Naive thymus-derived CD4-positive, alpha-beta T cell (primary cell): ENCODE measurements around the gene ADAM23. TPM values are rescaled to one million over a fixed set of nuclear protein-coding genes. Genes with fewer than 3 reads are reported as not detected.

Experiments
- ATAC-seq: fragments of 150-1000 bp; cut with Tn5 transposase; 2 replicates; pipeline ENCODE4 v1.10.0; 2021; ENCODE audit warnings: mild to moderate bottlenecking, moderate library complexity
- CTCF ChIA-PET: fragments of 350-600 bp; sonication (Branson Sonifier 250); formaldehyde crosslinking; loops from one replicate; lab custom pipeline; 2021; ENCODE audit warnings: antibody characterized with exemption; lab: Charles Lee
- POLR2A ChIA-PET: fragments of 350-600 bp; sonication (Branson Sonifier 250); formaldehyde crosslinking; loops from one replicate; lab custom pipeline; 2021; ENCODE audit warnings: antibody characterized with exemption, inconsistent platforms; lab: Charles Lee
- DNase-seq, 9 donors: peaks; one replicate each; pipeline versions ENCODE4 v3.0.0 to v3.0.0-alpha.2; 2020 to 2022; ENCODE audit warnings: mixed read lengths in 1 of 9
- H3K27ac ChIP-seq: one replicate; pipeline ENCODE4 v1.7.0; 2013; ENCODE audit warnings: mild to moderate bottlenecking, low read depth, low read length, moderate library complexity
- H3K27me3 ChIP-seq, 2 donors: one replicate each; pipeline ENCODE4 v1.7.0; 2013; ENCODE audit warnings: low read length in 2 of 2, mild to moderate bottlenecking in 2 of 2, moderate library complexity in 2 of 2; ENCODE audit not compliant: control insufficient read depth in 2 of 2, insufficient read depth in 2 of 2
- H3K36me3 ChIP-seq, 3 experiments: 1 replicate in 2 of 3; 2 replicates in 1 of 3; pipeline ENCODE4 v1.7.0; 2013; ENCODE audit warnings: low read length in 3 of 3, mild to moderate bottlenecking in 3 of 3, moderate library complexity in 1 of 3; ENCODE audit not compliant: insufficient read depth in 3 of 3, control insufficient read depth in 2 of 3
- H3K4me1 ChIP-seq, 2 donors: one replicate each; pipeline ENCODE4 v1.7.0; 2013; ENCODE audit warnings: low read length in 2 of 2, mild to moderate bottlenecking in 2 of 2, moderate library complexity in 1 of 2; ENCODE audit not compliant: control insufficient read depth in 2 of 2, insufficient read depth in 2 of 2
- H3K4me3 ChIP-seq: 2 replicates; pipeline ENCODE4 v1.7.0; 2013; ENCODE audit warnings: mild to moderate bottlenecking, low read length
- H3K9me3 ChIP-seq, 3 experiments: 1 replicate in 2 of 3; 2 replicates in 1 of 3; pipeline ENCODE4 v1.7.0; 2013; ENCODE audit warnings: low read length in 3 of 3; ENCODE audit not compliant: control insufficient read depth in 2 of 3
- H3K27ac Mint-ChIP-seq, 9 donors: one replicate each; pipeline ENCODE4 v1.8.0; 2020 to 2022; ENCODE audit warnings: mixed read lengths in 9 of 9, mild to moderate bottlenecking in 8 of 9, moderate library complexity in 5 of 9, inconsistent platforms in 2 of 9
- H3K27me3 Mint-ChIP-seq, 5 donors: one replicate each; pipeline ENCODE4 v1.8.0; 2021 to 2022; ENCODE audit warnings: mixed read lengths in 5 of 5, mild to moderate bottlenecking in 1 of 5
- H3K36me3 Mint-ChIP-seq, 5 donors: one replicate each; pipeline ENCODE4 v1.8.0; 2020 to 2022; ENCODE audit warnings: mixed read lengths in 5 of 5, mild to moderate bottlenecking in 3 of 5, inconsistent platforms in 1 of 5
- H3K4me1 Mint-ChIP-seq, 7 donors: one replicate each; pipeline ENCODE4 v1.8.0; 2020 to 2022; ENCODE audit warnings: mixed read lengths in 7 of 7, mild to moderate bottlenecking in 3 of 7, inconsistent platforms in 1 of 7
- H3K4me3 Mint-ChIP-seq, 10 donors: one replicate each; pipeline ENCODE4 v1.8.0; 2020 to 2022; ENCODE audit warnings: mild to moderate bottlenecking in 10 of 10, mixed read lengths in 10 of 10, moderate library complexity in 6 of 10, inconsistent platforms in 2 of 10
- H3K9me3 Mint-ChIP-seq, 11 donors: one replicate each; pipeline ENCODE4 v1.8.0; 2020 to 2022; ENCODE audit warnings: mixed read lengths in 11 of 11, mild to moderate bottlenecking in 4 of 11, inconsistent platforms in 1 of 11, moderate library complexity in 1 of 11
- intact Hi-C, 2 donors: fragments of 100-400 bp; cut with micrococcal nuclease; formaldehyde crosslinking; loops; one replicate each; pipeline ENCODE4 v1.15.1; 2023
- polyA plus RNA-seq, 2 donors: library from polyadenylated mRNA; unstranded; fragments of 300-500 nt; fragmentation: Illumina TruSeq; gene quantifications; one replicate each; pipeline ENCODE4 v1.2.3, GENCODE V29; 2021
- total RNA-seq, 6 experiments: library from RNA in 5 of 6; stranded (reverse) in 5 of 6; gene quantifications; 1 replicate in 5 of 6; 2 replicates in 1 of 6; pipeline ENCODE4 v1.2.3 and lab custom pipeline; 2021 to 2026

Gene ADAM23
- total and polyA plus RNA-seq, 7 experiments from 2014 or later: 0.22 to 5.6 (median 1.2) TPM

DNA sequence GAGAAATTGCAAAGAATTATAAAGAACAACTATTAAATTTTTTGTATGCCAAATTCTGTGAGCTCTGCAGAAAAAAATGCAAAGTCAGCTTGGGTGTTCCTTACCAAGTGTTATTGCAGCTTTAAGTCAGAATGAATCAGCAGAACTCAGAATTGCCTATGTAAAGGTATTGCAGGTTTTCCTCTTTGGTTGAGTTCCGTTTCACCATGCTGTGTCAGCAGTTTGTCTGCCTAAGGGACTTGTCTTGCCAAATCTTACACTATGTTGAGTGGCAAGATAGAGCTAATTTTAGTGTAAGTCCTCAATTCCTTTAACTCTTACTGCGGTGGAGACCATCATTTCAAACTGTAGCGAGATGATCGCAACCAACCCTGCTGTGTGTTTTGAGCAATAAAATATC is 38.8 kb downstream of the ADAM23 start:
- Mint-ChIP-seq H3K27ac (no peak overlapping the region), H3K4me3 (no peak overlapping the region), H3K36me3 (peaks cover 0 to 3% (median 0%) of the 10 kb centered on the region in 5 donors), H3K9me3 (peaks cover 0 to 11% (median 0%) of the 10 kb centered on the region in 11 donors), H3K4me1 (no peaks in the 10 kb centered on the region), H3K27me3 (peaks cover 12 to 28% (median 22%) of the 10 kb centered on the region in 5 donors)
- ChIA-PET POLR2A (no interaction called here), CTCF (no interaction called here)
- Histone ChIP-seq H3K4me1 (no peaks in the 10 kb centered on the region), H3K9me3 (no peaks in the 10 kb centered on the region), H3K4me3 (no peak overlapping the region), H3K36me3 (no peaks in the 10 kb centered on the region), H3K27me3 (no peaks in the 10 kb centered on the region), H3K27ac (no peak overlapping the region)
- ATAC-seq (no peak), DNase-seq (no peak)
- intact Hi-C loops: no loop called here

DNA sequence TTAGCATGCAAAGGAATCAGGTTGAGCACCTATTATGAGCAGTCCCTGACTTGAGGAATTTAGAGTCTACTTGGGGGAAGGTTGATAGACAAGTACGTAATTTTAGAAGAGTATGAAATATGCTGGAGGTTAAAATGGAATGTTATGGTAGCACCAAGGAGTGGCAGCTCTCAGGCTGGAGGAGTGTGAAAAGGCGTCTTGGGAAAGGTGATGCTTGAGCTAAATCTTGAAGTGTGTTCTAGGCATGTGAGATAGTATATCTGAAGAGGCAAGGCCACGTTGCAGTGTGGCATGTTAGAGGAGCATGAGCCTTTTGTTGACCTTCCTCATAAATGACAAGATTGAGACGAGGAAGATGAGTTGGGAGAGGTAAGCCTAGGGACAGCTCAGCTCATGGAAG is 39.3 kb downstream of the ADAM23 start:
- H3K4me3 Mint-ChIP-seq: no peak overlapping the region
- intact Hi-C loops: no loop called here
- Histone ChIP-seq H3K9me3 (no peaks in the 10 kb centered on the region), H3K27ac (no peak overlapping the region), H3K36me3 (no peaks in the 10 kb centered on the region), H3K4me3 (no peak overlapping the region), H3K4me1 (no peaks in the 10 kb centered on the region), H3K27me3 (no peaks in the 10 kb centered on the region)
- DNase-seq: no peak
- no peak for ATAC-seq
- ChIA-PET CTCF (no interaction called here), POLR2A (no interaction called here)
- no peak overlapping the region for H3K27ac Mint-ChIP-seq
- peaks cover 12 to 28% (median 18%) of the 10 kb centered on the region in 5 donors for H3K27me3 Mint-ChIP-seq
- no peaks in the 10 kb centered on the region for H3K4me1 Mint-ChIP-seq
- H3K36me3 Mint-ChIP-seq: peaks cover 0 to 3% (median 0%) of the 10 kb centered on the region in 5 donors
- peaks cover 0 to 11% (median 0%) of the 10 kb centered on the region in 11 donors for H3K9me3 Mint-ChIP-seq

DNA sequence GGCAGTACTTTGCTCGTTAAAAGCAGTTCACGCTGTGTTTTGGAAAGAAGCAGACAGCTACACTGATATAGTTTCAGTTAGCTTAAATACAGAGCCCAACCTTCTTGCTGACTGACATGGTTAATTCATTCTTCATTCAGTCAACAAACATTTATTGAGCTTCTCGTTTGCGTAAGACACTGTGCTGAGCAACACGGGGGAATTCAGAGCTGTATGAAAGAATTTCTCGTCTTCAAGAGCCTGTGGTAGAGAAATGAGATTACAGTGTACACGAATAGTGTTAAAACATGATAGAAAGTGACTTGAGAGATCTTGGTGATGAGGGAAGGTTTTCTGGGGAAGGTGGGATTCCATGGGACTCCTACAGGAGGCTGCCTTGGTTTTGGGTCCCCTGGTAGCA is 44.7 kb downstream of the ADAM23 start:
- no peaks in the 10 kb centered on the region for H3K27me3 ChIP-seq
- H3K4me3 ChIP-seq: no peak overlapping the region
- ATAC-seq (no peak), DNase-seq (no peak)
- peaks cover 0 to 16% (median 3%) of the 10 kb centered on the region in 11 donors for H3K9me3 Mint-ChIP-seq
- intact Hi-C loops: no loop called here
- no peak overlapping the region for H3K27ac ChIP-seq
- CTCF ChIA-PET: no interaction called here
- peaks cover 0 to 3% (median 0%) of the 10 kb centered on the region in 7 donors for H3K4me1 Mint-ChIP-seq
- H3K4me3 Mint-ChIP-seq: no peak overlapping the region
- POLR2A ChIA-PET: no interaction called here
- H3K27ac Mint-ChIP-seq: no peak overlapping the region
- H3K4me1 ChIP-seq: no peaks in the 10 kb centered on the region
- no peaks in the 10 kb centered on the region for H3K9me3 ChIP-seq
- peaks cover 0 to 3% (median 0%) of the 10 kb centered on the region in 5 donors for H3K36me3 Mint-ChIP-seq
- H3K36me3 ChIP-seq: no peaks in the 10 kb centered on the region
- peaks cover 8 to 43% (median 15%) of the 10 kb centered on the region in 5 donors for H3K27me3 Mint-ChIP-seq

DNA sequence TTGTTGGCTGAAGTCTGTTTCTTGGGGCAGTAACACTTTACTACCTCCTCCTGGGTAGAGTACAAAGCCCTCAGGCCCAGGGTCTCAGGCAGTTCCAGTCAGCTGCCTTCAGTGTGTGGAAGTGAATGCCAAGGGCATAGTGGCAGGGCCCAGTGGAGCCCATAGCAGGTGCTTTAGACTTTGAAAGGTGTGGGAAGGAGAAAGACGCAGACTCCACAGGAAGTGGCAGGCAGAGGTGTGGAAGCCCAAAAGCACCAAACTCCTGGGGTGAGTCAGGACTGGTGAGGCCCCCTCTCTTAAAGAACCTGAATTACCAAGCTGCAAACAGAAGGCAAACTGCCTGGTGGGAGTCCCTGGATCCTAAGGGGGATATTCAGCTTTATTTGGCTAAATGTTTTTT is 45.3 kb downstream of the ADAM23 start:
- Mint-ChIP-seq H3K27ac (no peak overlapping the region), H3K27me3 (peaks cover 8 to 46% (median 15%) of the 10 kb centered on the region in 5 donors), H3K4me3 (no peak overlapping the region), H3K9me3 (peaks cover 0 to 16% (median 3%) of the 10 kb centered on the region in 11 donors), H3K4me1 (peaks cover 0 to 3% (median 0%) of the 10 kb centered on the region in 7 donors), H3K36me3 (peaks cover 0 to 3% (median 0%) of the 10 kb centered on the region in 5 donors)
- intact Hi-C loops: no loop called here
- DNase-seq (no peak), ATAC-seq (peak; percentile 20)
- CTCF ChIA-PET: no interaction called here
- H3K9me3 ChIP-seq: no peaks in the 10 kb centered on the region
- no peak overlapping the region for H3K4me3 ChIP-seq
- no peaks in the 10 kb centered on the region for H3K36me3 ChIP-seq
- POLR2A ChIA-PET: no interaction called here
- H3K4me1 ChIP-seq: no peaks in the 10 kb centered on the region
- no peak overlapping the region for H3K27ac ChIP-seq
- H3K27me3 ChIP-seq: no peaks in the 10 kb centered on the region

DNA sequence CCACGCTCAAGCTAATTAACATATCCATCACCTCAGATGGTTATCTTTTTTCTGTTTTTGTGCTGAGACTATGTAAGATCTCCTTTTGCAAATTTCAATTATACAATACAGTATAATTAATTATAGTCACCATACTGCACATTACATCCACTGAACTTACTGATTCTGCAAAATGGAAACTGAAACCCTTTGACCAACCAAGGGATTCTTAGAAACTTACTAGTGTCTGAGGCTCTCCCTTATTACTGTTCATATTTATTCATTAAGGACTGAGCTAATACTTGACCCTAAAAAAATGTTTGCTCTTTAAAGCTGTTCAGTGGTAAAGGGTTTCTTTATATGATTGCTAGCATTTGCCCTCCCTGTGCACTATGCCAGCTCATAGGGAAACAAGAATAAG is 50.7 kb downstream of the ADAM23 start:
- H3K9me3 ChIP-seq: no peaks in the 10 kb centered on the region
- no peak overlapping the region for H3K27ac ChIP-seq
- ATAC-seq: no peak
- POLR2A ChIA-PET: no interaction called here
- H3K4me3 ChIP-seq: no peak overlapping the region
- H3K9me3 Mint-ChIP-seq: peaks cover 0 to 13% (median 7%) of the 10 kb centered on the region in 11 donors
- H3K4me1 ChIP-seq: no peaks in the 10 kb centered on the region
- H3K27me3 ChIP-seq: no peaks in the 10 kb centered on the region
- intact Hi-C loops: no loop called here
- H3K36me3 Mint-ChIP-seq: peaks cover 0 to 6% (median 0%) of the 10 kb centered on the region in 5 donors
- H3K4me1 Mint-ChIP-seq: no peaks in the 10 kb centered on the region
- CTCF ChIA-PET: no interaction called here
- no peak overlapping the region for H3K4me3 Mint-ChIP-seq
- no peak overlapping the region for H3K27ac Mint-ChIP-seq
- H3K36me3 ChIP-seq: no peaks in the 10 kb centered on the region
- DNase-seq: no peak
- peaks cover 7 to 21% (median 10%) of the 10 kb centered on the region in 5 donors for H3K27me3 Mint-ChIP-seq

DNA sequence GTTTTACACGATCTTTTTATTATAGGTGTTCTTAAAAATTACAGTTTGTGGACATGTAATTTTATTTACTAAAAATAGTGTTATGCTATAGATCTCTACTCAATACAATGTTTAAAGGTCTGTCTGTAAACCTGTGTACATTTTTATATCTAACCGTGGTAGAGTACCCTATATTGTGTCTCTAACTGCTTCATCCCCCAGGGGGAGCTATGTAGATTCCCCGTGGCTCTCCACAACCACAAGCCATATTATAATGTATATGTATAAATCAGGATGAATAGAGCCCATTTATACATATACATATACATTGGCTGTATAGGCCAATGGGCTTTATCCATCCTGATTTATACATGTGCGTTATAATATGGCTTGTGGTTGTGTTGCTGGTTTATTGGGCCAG is 59.4 kb downstream of the ADAM23 start:
- no peak for ATAC-seq
- no peak for DNase-seq
- Histone ChIP-seq H3K9me3 (no peaks in the 10 kb centered on the region), H3K4me1 (no peaks in the 10 kb centered on the region), H3K27ac (no peak overlapping the region), H3K36me3 (no peaks in the 10 kb centered on the region), H3K4me3 (no peak overlapping the region), H3K27me3 (no peaks in the 10 kb centered on the region)
- Mint-ChIP-seq H3K4me3 (no peak overlapping the region), H3K4me1 (peaks cover 0 to 8% (median 0%) of the 10 kb centered on the region in 7 donors), H3K9me3 (peaks cover 0 to 2% (median 0%) of the 10 kb centered on the region in 11 donors), H3K27ac (no peak overlapping the region), H3K36me3 (no peaks in the 10 kb centered on the region), H3K27me3 (peaks cover 4 to 9% (median 7%) of the 10 kb centered on the region in 5 donors)
- ChIA-PET CTCF (no interaction called here), POLR2A (interaction anchor here (1.1 kb wide), 1 partner anchor 111 kb away, joined by 4 read pairs; no protein-coding TSS in a partner anchor)
- intact Hi-C loops: loop anchor here in 1 of 2 donors (1.0 kb wide), 1 partner anchor 57 kb away; no protein-coding TSS in a partner anchor

DNA sequence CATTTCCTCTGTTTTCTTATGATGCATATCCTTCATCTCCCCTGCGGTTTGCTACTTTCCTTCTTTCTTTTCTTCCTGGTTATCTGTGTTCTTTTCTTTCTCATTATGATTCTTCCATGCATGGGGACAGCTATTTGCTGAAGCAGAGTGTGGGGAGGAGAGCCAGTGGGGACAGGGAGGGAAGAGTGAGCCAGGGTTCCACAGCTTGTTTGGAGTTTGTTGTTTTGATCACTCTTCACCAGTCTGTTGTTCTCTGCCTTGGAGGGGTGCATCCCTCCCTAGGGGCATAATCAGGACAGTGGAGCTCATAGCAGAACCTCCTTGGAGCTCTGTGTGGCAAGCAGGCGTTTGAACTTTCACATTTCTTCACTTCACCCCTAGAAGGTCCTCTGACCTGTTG is 68.0 kb downstream of the ADAM23 start:
- no peak overlapping the region for H3K4me3 ChIP-seq
- ATAC-seq (no peak), DNase-seq (no peak)
- peak overlapping the region in 4 of 10 donors; percentile 0 to 24 (median 8) for H3K4me3 Mint-ChIP-seq
- intact Hi-C loops: no loop called here
- ChIA-PET CTCF (no interaction called here), POLR2A (no interaction called here)
- H3K27me3 Mint-ChIP-seq: peaks cover 15 to 41% (median 19%) of the 10 kb centered on the region in 5 donors
- peaks cover 0 to 1% (median 0%) of the 10 kb centered on the region in 11 donors for H3K9me3 Mint-ChIP-seq
- peak overlapping the region in 2 of 9 donors; percentile 1 to 14 for H3K27ac Mint-ChIP-seq
- no peaks in the 10 kb centered on the region for H3K4me1 ChIP-seq
- no peaks in the 10 kb centered on the region for H3K36me3 ChIP-seq
- H3K4me1 Mint-ChIP-seq: peaks cover 3 to 18% (median 10%) of the 10 kb centered on the region in 7 donors
- no peaks in the 10 kb centered on the region for H3K36me3 Mint-ChIP-seq
- no peaks in the 10 kb centered on the region for H3K9me3 ChIP-seq
- no peak overlapping the region for H3K27ac ChIP-seq
- peaks cover 0 to 2% of the 10 kb centered on the region in 2 donors for H3K27me3 ChIP-seq
